Activated naive CD4-positive, alpha-beta T cell treated with anti-CD3 and anti-CD28 coated beads for 36 hours (primary cell): ENCODE data around the gene FADS1. TPM values are rescaled to one million over a fixed set of nuclear protein-coding genes. Genes with fewer than 3 reads are reported as not detected.

Experiments
- CTCF ChIA-PET: fragments of 350-600 bp; sonication (Branson Sonifier 250); formaldehyde crosslinking; loops from one replicate; lab custom pipeline; 2021; ENCODE audit warnings: antibody characterized with exemption; lab: Charles Lee
- DNase-seq: peaks from one replicate; pipeline ENCODE4 v3.0.0-alpha.2; 2020
- H3K27ac Mint-ChIP-seq: one replicate; pipeline ENCODE4 v1.8.0; 2021; ENCODE audit warnings: mild to moderate bottlenecking, mixed read lengths
- H3K27me3 Mint-ChIP-seq: one replicate; pipeline ENCODE4 v1.8.0; 2021; ENCODE audit warnings: low read depth, mixed read lengths
- H3K36me3 Mint-ChIP-seq: one replicate; pipeline ENCODE4 v1.8.0; 2021; ENCODE audit warnings: low read depth, mixed read lengths
- H3K4me1 Mint-ChIP-seq: one replicate; pipeline ENCODE4 v1.8.0; 2021; ENCODE audit warnings: low read depth, mixed read lengths
- H3K4me3 Mint-ChIP-seq: one replicate; pipeline ENCODE4 v1.8.0; 2021; ENCODE audit warnings: mild to moderate bottlenecking, moderate library complexity, mixed read lengths
- H3K9me3 Mint-ChIP-seq: one replicate; pipeline ENCODE4 v1.8.0; 2021; ENCODE audit warnings: mixed read lengths
- intact Hi-C: fragments of 100-400 bp; cut with micrococcal nuclease; formaldehyde crosslinking; loops from one replicate; pipeline ENCODE4 v1.15.1; 2023
- total RNA-seq, 2 experiments: library from RNA; stranded (reverse); gene quantifications; one replicate each; pipeline ENCODE4 v1.2.3, GENCODE V29; 2021

The FADS1 gene
- total RNA-seq, 2 experiments from 2014 or later: 12.1 to 12.8 TPM

GRCh38 chr11:61854206-61854895 is 37.5 kb upstream of the FADS1 start:
- intact Hi-C loops: no loop called here
- no peaks in the 10 kb centered on the region for H3K27me3 Mint-ChIP-seq
- CTCF ChIA-PET: interaction anchor here (1.1 kb wide), 1 partner anchor 56 kb away, joined by 5 read pairs; no protein-coding TSS in a partner anchor
- no peaks in the 10 kb centered on the region for H3K4me1 Mint-ChIP-seq
- H3K9me3 Mint-ChIP-seq: no peaks in the 10 kb centered on the region
- no peaks in the 10 kb centered on the region for H3K36me3 Mint-ChIP-seq
- no peak overlapping the region for H3K27ac Mint-ChIP-seq
- no peak overlapping the region for H3K4me3 Mint-ChIP-seq
- no peak for DNase-seq

GRCh38 chr11:61853698-61854169 is 36.9 kb upstream of the FADS1 start:
- Mint-ChIP-seq H3K4me1 (no peaks in the 10 kb centered on the region), H3K27ac (no peak overlapping the region), H3K4me3 (no peak overlapping the region), H3K9me3 (no peaks in the 10 kb centered on the region), H3K36me3 (no peaks in the 10 kb centered on the region), H3K27me3 (no peaks in the 10 kb centered on the region)
- CTCF ChIA-PET: interaction anchor here (1.1 kb wide), 1 partner anchor 56 kb away, joined by 5 read pairs; no protein-coding TSS in a partner anchor
- intact Hi-C loops: no loop called here
- DNase-seq: no peak

- H3K27me3 Mint-ChIP-seq: no peaks in the 10 kb centered on the region
- DNase-seq: no peak
- H3K4me1 Mint-ChIP-seq: no peaks in the 10 kb centered on the region
- no peak overlapping the region for H3K27ac Mint-ChIP-seq
- H3K9me3 Mint-ChIP-seq: no peaks in the 10 kb centered on the region
- CTCF ChIA-PET: no interaction called here
- intact Hi-C loops: no loop called here
- H3K36me3 Mint-ChIP-seq: no peaks in the 10 kb centered on the region
- no peak overlapping the region for H3K4me3 Mint-ChIP-seq
Observed at GRCh38 chr11:61851900-61852295, 35.1 kb upstream of the FADS1 start.

GRCh38 chr11:61851113-61851899 is 34.5 kb upstream of the FADS1 start:
- Mint-ChIP-seq H3K36me3 (no peaks in the 10 kb centered on the region), H3K27ac (no peak overlapping the region), H3K27me3 (no peaks in the 10 kb centered on the region), H3K9me3 (no peaks in the 10 kb centered on the region), H3K4me1 (no peaks in the 10 kb centered on the region), H3K4me3 (no peak overlapping the region)
- intact Hi-C loops: no loop called here
- DNase-seq: no peak
- CTCF ChIA-PET: no interaction called here

DNA sequence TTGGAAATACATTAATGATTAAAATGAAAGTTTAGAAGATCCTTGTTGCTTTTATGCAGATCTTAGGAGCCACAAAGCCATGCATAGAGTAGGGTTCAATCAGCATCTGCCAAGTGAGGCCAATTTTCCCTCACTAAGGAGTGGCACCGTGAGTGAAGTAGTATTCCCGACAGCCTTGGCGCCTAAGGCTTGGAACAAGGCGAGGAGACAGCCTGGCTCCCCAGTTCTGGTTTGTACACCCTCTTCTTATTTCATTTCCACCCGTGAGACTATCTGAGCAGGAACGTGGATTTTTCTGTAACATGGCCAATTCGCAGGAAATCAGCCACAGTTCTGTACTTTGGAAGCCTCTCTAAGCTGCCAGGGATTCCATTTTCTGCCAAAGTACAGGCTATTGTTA is 33.9 kb upstream of the FADS1 start:
- Mint-ChIP-seq H3K27me3 (no peaks in the 10 kb centered on the region), H3K9me3 (no peaks in the 10 kb centered on the region), H3K27ac (no peak overlapping the region), H3K4me1 (no peaks in the 10 kb centered on the region), H3K36me3 (no peaks in the 10 kb centered on the region), H3K4me3 (no peak overlapping the region)
- DNase-seq: no peak
- CTCF ChIA-PET: no interaction called here
- intact Hi-C loops: no loop called here

GRCh38 chr11:61848631-61849030 is 31.8 kb upstream of the FADS1 start:
- Mint-ChIP-seq H3K4me3 (no peak overlapping the region), H3K27me3 (no peaks in the 10 kb centered on the region), H3K36me3 (no peaks in the 10 kb centered on the region), H3K4me1 (no peaks in the 10 kb centered on the region), H3K9me3 (no peaks in the 10 kb centered on the region), H3K27ac (no peak overlapping the region)
- intact Hi-C loops: no loop called here
- CTCF ChIA-PET: interaction anchor here (0.6 to 1.0 kb wide), 2 partner anchors 50 to 575 kb away, joined by 4 to 5 read pairs; no protein-coding TSS in a partner anchor
- no peak for DNase-seq

DNA sequence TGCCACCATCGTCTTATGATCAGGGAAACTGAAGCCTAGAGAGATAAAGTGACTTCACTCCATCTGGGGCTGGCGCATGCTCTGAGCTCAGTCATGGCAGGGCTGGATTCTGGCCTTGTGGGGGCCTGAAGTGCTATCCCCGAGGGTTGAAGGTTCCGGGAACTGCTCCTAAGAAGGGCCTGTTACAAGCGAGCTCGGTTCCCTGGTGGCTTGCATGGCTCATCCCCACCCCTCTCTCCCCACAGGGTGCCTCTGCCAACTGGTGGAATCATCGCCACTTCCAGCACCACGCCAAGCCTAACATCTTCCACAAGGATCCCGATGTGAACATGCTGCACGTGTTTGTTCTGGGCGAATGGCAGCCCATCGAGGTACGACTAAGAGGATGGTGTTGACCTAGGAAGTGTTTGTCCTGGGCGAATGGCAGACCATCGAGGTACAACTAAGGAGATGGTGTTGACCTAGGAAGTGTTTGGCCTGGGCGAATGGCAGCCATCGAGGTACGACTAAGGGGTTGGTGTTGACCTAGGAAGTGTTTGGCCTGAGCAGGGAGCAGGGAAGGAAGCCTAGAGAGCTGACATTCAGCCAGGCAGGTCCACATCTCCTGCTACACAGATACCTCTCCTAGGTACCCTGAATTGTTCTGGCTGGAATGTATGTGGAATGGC is 31.2 kb upstream of the FADS1 start:
- H3K36me3 Mint-ChIP-seq: peaks cover 1% of the 10 kb centered on the region
- no peak for DNase-seq
- CTCF ChIA-PET: interaction anchor here (0.6 to 1.0 kb wide), 2 partner anchors 51 to 576 kb away, joined by 4 to 5 read pairs; no protein-coding TSS in a partner anchor
- no peaks in the 10 kb centered on the region for H3K4me1 Mint-ChIP-seq
- H3K27ac Mint-ChIP-seq: no peak overlapping the region
- intact Hi-C loops: no loop called here
- no peak overlapping the region for H3K4me3 Mint-ChIP-seq
- H3K27me3 Mint-ChIP-seq: no peaks in the 10 kb centered on the region
- no peaks in the 10 kb centered on the region for H3K9me3 Mint-ChIP-seq

- peaks cover 4% of the 10 kb centered on the region for H3K36me3 Mint-ChIP-seq
- H3K4me1 Mint-ChIP-seq: no peaks in the 10 kb centered on the region
- CTCF ChIA-PET: no interaction called here
- no peaks in the 10 kb centered on the region for H3K27me3 Mint-ChIP-seq
- intact Hi-C loops: no loop called here
- no peaks in the 10 kb centered on the region for H3K9me3 Mint-ChIP-seq
- H3K27ac Mint-ChIP-seq: no peak overlapping the region
- no peak for DNase-seq
- H3K4me3 Mint-ChIP-seq: no peak overlapping the region
Observed at GRCh38 chr11:61846362-61847020, 29.7 kb upstream of the FADS1 start.

DNA sequence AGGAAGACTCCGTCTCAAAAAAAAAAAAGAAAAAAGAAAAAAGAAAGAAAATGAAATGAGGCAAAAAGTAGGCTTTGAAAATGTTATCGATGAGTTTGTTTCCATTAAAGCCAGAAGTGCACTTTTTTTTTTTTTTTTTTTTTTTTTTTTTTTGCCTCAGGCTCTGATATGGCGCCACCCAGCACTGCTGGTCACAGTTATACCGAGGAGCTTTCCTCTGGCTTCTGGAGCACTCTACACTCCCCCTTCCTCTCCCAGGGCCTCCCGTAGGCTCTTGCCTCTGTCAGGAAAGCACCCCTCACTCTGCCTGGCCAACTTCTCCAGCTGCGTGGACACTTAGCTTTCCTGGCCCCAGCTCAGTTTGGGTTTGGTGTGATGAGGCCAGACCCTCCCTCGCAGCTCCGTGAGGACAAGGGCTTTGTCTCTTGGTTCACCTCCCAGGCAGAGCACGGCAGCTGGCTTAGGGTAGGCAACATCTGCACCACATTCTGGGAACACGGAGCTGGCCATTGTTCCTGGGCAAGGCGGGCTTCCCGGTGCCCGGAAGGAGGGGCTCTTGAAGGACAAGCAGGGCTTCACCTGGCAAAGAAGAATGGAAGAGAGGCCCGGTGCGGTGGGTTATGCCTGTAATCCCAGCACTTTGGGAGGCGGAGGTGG is 28.2 kb upstream of the FADS1 start:
- H3K4me3 Mint-ChIP-seq: no peak overlapping the region
- H3K36me3 Mint-ChIP-seq: peaks cover 10% of the 10 kb centered on the region
- no peak overlapping the region for H3K27ac Mint-ChIP-seq
- intact Hi-C loops: no loop called here
- H3K4me1 Mint-ChIP-seq: no peaks in the 10 kb centered on the region
- CTCF ChIA-PET: interaction anchor here (0.9 to 1.0 kb wide), 2 partner anchors 30 to 57 kb away, joined by 3 read pairs; no protein-coding TSS in a partner anchor
- no peaks in the 10 kb centered on the region for H3K27me3 Mint-ChIP-seq
- no peak for DNase-seq
- H3K9me3 Mint-ChIP-seq: no peaks in the 10 kb centered on the region

DNA sequence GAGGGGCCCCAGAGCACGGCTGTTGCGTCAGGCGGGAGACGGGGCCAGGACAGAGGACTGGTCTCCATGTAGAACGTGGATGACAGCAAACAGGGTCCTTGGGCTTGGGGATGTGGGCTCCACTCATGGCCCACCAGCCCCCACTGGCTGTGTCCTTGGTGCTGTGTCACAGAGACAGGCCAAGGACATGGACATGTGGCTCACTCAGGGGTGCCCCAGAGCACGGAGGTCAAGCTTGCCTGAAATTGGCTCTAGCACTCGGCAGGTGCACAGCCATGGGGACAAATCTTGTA is 25.7 kb upstream of the FADS1 start:
- no peak overlapping the region for H3K4me3 Mint-ChIP-seq
- no peak overlapping the region for H3K27ac Mint-ChIP-seq
- intact Hi-C loops: no loop called here
- CTCF ChIA-PET: no interaction called here
- H3K4me1 Mint-ChIP-seq: no peaks in the 10 kb centered on the region
- no peak for DNase-seq
- H3K27me3 Mint-ChIP-seq: no peaks in the 10 kb centered on the region
- H3K36me3 Mint-ChIP-seq: peaks cover 13% of the 10 kb centered on the region
- H3K9me3 Mint-ChIP-seq: no peaks in the 10 kb centered on the region

DNA sequence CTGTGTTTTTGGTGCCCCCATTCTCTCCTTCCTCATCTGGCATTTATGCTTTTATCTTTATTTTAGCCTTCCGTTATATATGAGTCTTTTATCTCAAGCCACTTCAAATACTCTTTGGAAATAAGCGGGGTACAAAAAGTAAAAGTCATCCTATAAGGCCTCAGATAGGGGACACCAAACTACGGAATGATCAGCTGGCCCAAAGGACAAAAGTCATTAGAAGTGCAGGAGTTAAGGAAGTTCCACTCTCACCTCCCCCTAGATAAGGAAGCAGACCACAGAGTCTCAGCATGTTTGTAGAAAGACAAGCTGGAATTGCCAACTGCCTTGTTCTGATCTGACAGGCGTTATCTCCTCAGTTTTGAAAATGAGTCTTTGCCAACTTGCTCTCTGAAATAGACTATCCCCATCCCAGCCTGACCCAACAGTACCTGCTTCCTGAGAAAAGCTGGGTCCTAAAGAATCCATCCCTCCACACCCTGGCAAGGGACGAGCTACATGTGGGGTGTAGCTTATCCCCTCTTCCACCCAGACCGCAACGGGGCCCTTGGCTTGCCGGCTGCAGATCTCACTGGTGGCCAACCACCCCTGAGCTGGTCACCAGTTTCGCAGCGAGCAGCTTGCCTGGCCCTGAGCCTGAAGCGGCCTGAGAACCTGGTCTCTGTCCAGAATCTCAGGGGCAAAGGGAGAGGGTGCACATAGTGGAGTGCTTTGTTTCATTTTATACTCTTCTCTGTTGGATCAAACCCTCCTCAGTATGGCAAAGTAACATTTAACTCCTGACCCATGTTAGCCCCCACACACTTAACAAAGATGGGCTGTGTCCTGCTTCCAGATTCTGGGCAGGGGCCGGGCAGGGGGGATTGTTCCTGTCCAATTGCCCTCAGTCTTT is 25.1 kb upstream of the FADS1 start:
- intact Hi-C loops: no loop called here
- no peak overlapping the region for H3K4me3 Mint-ChIP-seq
- CTCF ChIA-PET: interaction anchor here (0.7 kb wide), 1 partner anchor 66 kb away, joined by 3 read pairs; no protein-coding TSS in a partner anchor
- H3K27me3 Mint-ChIP-seq: no peaks in the 10 kb centered on the region
- peaks cover 13% of the 10 kb centered on the region for H3K36me3 Mint-ChIP-seq
- no peaks in the 10 kb centered on the region for H3K4me1 Mint-ChIP-seq
- no peak overlapping the region for H3K27ac Mint-ChIP-seq
- H3K9me3 Mint-ChIP-seq: no peaks in the 10 kb centered on the region
- DNase-seq: no peak
